Left hindlimb (tissue), 1 donor: ENCODE results near the gene KIF13A.
A peak's percentile ranks its signal among the peaks of the same experiment; 100 is the strongest.
"Not testable (repeated sequence)": the region's sequence is repeated elsewhere in the genome, so short reads cannot be mapped to it uniquely, and the experiment has no call there.

Experiments
- DNase-seq: peaks from one replicate; pipeline ENCODE4 v3.0.0-alpha.2; 2018

KIF13A gene

DNA sequence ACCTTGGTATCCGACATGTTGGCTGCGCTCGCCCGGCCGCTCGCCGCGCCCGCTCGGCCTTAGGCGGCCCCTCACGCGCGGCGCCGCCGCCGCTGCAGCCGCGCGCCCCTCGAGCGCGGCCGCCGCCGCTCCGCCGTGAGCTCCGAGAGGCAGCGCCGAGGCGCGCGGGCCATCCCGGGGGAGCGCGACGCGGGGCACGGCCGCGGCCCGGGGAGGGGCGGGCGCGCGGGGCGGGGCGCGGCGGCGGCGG lies at the start of gene KIF13A:
Gene KIF13A, minus strand, starts transcription at position 189 of the 250 bp plus-strand sequence. Its CDS starts 172 bp downstream, at position 17.
- peak; percentile 54 for DNase-seq

DNA sequence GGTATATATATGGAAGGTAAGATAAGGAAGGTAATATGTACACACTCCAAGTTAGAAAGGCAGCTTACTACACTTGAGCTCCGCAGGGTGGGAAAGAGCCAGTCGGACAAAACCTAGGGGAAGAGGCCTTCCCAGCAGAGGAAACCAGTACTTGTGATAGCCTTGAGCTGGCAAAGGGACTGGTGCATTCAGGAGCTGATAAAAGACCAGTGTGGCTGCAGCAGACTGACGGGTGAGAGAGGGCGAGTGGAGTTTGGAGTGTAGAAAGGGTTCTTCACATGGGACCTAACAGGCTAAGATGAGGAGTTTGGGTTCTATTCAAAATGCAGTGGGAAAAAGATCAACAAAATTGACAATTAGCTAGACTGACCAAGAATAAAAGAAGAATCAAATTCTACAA lies 49.3 kb upstream of the KIF13A start:
- no peak for DNase-seq

DNA sequence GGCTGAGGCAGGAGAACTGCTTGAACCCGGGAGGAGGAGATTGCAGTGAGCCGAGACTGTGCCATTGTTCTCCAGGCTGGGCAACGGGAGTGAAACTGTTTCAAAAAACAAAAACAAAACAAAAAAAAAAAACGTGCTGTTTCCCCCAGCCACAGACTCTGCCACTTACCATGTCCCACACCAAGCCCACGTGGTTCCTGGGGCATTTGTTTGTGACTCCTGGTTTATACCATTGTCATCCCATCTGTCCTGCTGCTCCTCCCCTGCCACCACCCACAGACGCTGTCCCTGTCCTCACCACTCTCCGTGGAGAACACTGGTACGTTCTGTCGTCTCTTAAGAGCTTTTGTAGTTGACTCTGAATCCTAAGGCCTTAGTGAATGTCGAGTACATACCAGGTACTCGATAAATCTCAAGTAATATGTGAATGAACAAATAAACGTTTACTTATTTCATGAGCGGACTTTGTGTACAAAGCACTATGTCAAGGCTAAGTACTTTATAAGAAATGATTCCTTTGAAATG lies 48.0 kb upstream of the KIF13A start:
- no peak for DNase-seq

- no peak for DNase-seq
These were observed 47.4 kb upstream of the KIF13A start for GRCh38 chr6:18034798-18035202.

GRCh38 chr6:18031680-18032256 lies 44.3 kb upstream of the KIF13A start:
- DNase-seq: no peak

DNA sequence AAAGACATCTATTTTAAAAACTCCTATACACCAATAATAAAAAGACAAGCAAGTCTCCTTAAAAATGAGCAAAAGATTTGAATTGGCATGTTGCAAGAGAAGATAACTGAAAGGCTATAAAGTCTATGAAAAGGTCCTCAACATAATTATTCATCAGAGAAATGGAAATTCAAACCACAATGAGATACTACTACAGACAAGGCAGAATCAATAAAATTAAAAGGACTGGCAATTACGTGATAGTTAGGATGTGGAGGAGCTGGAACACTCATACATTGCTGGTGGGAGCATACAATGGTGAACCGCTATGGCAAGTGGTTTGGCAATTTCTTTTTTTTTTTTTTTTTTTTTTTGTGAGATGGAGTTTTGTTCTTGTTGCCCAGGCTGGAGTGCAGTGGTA lies 43.8 kb upstream of the KIF13A start:
- DNase-seq: no peak

DNA sequence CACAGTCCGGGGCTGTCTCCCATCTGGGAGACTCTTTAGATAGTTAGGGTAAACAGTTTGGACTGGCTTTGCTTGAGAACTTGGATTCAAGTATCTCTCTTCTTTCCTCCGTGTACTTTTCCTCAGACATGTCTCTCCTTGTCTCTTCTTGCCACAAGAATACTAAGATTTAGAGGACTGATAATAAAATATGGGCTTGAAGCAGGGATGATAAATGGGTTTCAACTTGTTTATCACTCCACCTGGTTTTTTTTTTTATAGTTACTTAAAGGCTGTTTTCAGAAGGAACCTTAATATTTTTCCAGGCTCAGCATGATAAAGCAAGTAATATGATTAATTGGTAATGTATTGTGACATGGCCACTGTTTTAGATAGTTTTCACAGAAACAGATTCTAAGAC lies 40.9 kb upstream of the KIF13A start:
- DNase-seq: no peak

GRCh38 chr6:18025596-18025995 lies 38.2 kb upstream of the KIF13A start:
- DNase-seq: no peak

DNA sequence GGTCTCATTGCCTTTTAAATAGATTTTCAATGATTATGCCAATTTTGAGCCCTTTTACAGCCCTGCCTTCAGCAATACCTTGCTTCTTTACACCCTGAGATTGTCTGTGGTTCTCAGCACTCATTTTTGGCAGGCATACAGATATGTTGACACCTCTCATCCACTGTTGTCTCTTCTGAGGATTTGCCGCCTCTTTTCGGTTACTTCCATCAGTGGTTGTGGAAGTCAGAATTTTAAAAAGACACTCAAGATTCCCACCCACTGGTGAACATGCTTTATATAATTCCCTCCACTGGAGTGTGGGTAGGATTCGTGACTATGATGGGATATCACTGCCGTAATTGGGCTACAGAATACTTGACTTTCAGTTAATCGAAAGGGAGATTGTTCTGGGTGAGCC lies 37.4 kb upstream of the KIF13A start:
- DNase-seq: no peak

DNA sequence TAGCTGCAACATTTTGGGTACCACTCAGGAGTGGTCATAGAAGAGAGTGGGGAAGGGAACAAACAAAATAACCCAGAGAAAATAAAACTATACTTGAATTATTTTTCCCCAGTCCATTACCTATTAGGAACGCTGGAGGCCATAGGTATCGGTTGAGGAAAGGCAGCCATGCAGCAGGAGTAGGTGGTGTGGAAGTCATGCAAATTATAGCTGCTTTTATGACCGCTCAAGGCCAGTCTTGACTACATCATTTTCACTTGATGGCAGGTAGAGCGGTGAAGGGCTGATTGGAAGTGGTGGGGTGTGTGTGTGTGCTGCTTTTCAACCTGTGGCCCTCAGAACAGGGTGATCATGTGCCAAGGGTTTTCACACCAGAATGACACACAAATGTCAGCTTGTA lies 36.5 kb upstream of the KIF13A start:
- no peak for DNase-seq

GRCh38 chr6:18022398-18023231 lies 35.2 kb upstream of the KIF13A start:
- no peak for DNase-seq

DNA sequence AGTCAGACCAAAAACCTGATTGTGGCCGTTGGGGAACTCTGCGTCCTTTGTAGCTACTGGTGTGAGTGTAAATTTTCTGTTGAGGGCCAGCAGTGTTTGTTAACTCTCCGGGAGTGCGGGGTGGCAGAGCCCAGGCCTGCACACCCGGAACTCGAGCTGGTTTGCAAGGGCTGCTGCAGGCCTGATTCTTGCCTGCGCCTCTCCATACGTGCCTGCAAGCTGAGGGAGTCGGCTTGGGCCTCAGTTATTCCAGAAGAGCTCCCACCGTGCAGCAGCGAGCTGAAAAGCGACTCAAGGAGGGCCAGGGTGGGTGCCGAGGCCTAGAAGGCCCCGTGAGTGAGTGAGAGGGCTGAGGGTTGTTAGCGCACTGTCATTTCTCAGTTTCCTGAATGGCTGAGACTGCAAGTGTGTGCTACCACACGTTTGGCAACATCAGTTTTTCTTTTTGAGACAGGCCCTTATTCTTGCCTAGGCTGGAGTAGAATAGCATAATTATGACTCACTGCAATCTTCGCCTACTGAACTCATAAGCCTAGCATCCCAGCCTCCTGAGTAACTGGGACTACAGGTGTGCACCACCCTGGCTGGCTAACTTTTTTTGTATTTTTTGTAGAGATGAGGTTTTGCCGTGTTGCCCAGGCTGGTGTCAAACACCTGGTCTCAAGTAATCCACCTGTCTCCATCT lies 33.9 kb upstream of the KIF13A start:
- DNase-seq: no peak

- DNase-seq: not testable (repeated sequence)
These were observed 33.1 kb upstream of the KIF13A start for GRCh38 chr6:18020545-18020944.

DNA sequence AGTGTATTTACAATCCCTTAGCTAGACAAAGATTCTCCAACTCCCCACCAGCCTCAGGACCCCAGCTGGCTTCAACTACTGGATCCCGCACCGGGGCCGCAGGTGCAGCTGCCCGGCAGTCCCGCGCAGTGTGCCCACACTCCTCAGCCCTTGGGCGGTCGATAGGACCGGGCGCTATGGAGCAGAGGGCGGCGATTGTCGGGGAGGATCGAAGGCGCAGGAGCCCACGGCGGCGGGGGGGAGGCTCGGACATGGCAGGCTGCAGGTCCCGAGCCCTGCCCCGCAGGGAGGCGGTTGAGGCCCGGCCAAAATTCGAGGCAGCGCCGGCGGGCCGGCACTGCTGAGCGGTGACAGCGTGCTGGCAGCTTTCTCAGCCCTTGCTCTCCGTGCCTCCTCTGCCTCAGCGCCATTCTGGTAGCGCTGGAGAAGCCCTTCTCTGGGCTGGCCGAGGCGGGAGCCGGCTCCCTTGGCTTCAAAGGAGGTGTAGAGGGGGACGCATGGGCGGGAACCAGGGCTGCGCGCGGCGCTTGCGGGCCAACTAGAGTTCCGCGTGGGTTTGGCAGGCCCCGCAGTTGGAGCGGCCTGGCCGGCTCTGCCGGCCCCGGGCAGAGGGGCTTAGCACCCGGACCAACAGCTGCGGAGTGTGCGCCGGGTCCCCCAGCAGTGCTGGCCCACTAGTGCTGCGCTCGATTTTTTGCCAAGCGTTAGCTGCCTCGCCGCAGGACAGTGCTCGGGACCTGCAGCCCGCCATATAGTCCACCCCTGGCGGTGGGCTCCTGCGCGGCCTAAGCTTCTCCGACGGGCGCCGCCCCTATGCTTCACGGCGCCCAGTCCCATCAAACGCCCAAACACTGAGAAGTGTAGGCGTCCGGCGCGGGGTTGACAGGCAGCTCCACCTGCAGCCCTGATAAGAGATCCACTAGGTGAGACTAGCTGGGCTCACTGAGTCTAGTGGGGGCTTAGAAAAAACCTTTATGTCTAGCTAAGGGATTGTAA lies 32.4 kb upstream of the KIF13A start:
- no peak for DNase-seq

DNA sequence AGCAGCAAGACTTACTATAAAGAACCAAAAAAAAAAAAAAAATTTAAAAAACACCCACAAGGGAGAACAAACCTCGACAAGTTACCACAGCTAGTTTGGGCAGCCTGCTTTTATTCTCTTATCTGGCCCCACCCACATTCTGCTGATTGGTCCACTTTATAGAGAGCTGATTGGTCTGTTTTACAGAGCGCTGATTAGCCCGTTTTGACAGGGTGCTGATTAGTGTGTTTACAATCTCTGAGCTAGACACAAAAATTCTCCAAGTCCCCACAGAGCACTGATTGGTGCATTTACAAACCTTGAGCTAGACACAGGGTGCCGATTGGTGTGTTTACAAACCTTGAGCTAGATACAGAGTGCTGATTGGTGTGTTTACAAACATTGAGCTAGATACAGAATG lies 31.7 kb upstream of the KIF13A start:
- not testable (repeated sequence) for DNase-seq

DNA sequence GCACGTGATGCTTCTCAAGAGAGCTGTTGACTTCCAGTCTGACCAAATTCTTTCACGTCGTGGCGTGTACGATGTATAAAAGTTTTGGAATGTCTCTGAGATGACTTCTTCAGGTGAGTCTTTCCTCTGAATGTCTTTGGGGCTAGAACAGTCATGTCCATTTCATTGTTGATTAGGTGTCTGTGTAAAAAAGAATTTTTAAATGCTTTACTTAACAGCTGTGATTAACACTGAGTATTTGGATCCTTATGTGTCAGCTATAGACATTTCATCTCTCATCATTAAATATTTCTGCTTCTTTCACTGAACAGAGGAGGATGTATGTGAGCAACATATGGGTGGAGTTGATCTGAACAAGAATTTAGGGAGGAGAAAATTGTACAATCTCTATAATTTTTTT lies 29.3 kb upstream of the KIF13A start:
- no peak for DNase-seq

GRCh38 chr6:18016133-18016532 lies 28.7 kb upstream of the KIF13A start:
- DNase-seq: no peak

DNA sequence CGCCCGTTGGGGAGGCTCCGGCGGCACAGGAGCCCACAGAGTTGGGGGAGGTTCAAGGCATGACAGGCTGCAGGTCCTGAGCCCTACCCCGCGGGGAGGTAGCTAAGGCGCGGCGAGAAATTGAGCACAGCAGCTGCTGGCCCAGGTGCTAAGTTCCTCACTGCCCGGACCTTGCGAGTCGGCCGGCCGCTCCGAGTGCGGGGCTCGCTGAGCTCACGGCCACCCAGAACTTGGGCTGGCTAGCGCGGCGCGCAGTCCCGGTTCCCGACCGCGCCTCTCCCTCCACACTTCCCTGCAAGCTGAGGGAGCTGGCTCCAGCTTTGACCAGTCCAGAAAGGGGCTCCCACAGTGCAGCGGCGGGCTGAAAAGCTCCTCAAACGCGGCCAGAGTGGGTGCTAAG lies 23.9 kb upstream of the KIF13A start:
- DNase-seq: no peak

DNA sequence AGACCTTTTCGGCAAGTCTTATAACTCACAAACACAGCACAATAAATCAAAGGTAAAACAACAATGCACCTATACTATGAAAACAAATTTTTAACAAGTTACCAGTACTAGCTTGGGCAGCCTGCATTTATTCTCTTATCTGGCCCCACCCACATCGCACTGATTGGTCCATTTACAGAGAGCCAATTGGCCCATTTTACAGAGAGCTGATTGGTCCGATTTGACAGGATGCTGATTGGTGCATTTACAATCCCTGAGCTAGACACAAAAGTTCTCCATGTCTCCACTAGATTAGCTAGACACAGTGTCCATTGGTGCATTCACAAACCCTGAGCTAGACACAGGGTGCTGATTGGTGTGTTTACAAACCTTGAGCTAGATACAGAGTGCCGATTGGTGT lies 23.1 kb upstream of the KIF13A start:
- DNase-seq: not testable (repeated sequence)

- no peak for DNase-seq
These were observed 17.0 kb upstream of the KIF13A start for GRCh38 chr6:18004256-18004985.

- DNase-seq: no peak
These were observed 12.0 kb upstream of the KIF13A start for GRCh38 chr6:17999425-17999824.

GRCh38 chr6:17998442-17998841 lies 11.0 kb upstream of the KIF13A start:
- no peak for DNase-seq
